A673 (cell line): ENCODE results near the gene ELL. TPM values are rescaled to one million over a fixed set of nuclear protein-coding genes. Genes with fewer than 3 reads are reported as not detected.

ENCODE experiments used
- BruUV-seq: library from RNA; stranded (reverse); fragments of 400-500 nt; replicated peaks from 2 replicates; lab custom pipeline; 2021; lab: Mats Ljungman, UMichigan
- CTCF ChIA-PET: fragments of 300-600 bp; sonication (Branson Sonifier 250); formaldehyde crosslinking; loops from one replicate; lab custom pipeline; 2022; ENCODE audit warnings: antibody characterized with exemption; lab: Charles Lee
- POLR2A ChIA-PET: fragments of 300-600 bp; sonication (Branson Sonifier 250); formaldehyde crosslinking; loops from one replicate; lab custom pipeline; 2022; ENCODE audit warnings: antibody characterized with exemption; ENCODE audit not compliant: low non-redundant PET; lab: Charles Lee
- DNase-seq: peaks from one replicate; pipeline ENCODE4 v3.0.0-alpha.2; 2015; ENCODE audit warnings: low spot score
- H3K27ac ChIP-seq: fragments of 200-600 bp; sonication (generic); 2 replicates; pipeline ENCODE4 v1.5.1; 2016; ENCODE audit warnings: mixed run types, low read depth, mild to moderate bottlenecking, mixed read lengths, antibody characterized with exemption, low read length; ENCODE audit not compliant: poor library complexity, severe bottlenecking
- H3K27me3 ChIP-seq: fragments of 200-600 bp; sonication (generic); replicated peaks from 2 replicates; pipeline ENCODE4 v1.6.1; 2017; ENCODE audit warnings: mixed run types, low read depth, mild to moderate bottlenecking, mixed read lengths, antibody characterized with exemption, low read length; ENCODE audit not compliant: insufficient read depth, poor library complexity
- H3K36me3 ChIP-seq: fragments of 200-600 bp; sonication (generic); 2 replicates; pipeline ENCODE4 v1.6.1; 2016; ENCODE audit warnings: mixed run types, mild to moderate bottlenecking, mixed read lengths, antibody characterized with exemption, low read length; ENCODE audit not compliant: insufficient read depth, poor library complexity, severe bottlenecking
- H3K4me1 ChIP-seq: fragments of 200-600 bp; sonication (generic); 2 replicates; pipeline ENCODE4 v1.6.1; 2017; ENCODE audit warnings: mixed run types, mild to moderate bottlenecking, mixed read lengths, antibody characterized with exemption, low read length; ENCODE audit not compliant: insufficient read depth, poor library complexity, severe bottlenecking
- H3K4me3 ChIP-seq: fragments of 200-600 bp; sonication (generic); 2 replicates; pipeline ENCODE4 v1.5.1; 2016; ENCODE audit warnings: low read depth, mixed run types, mild to moderate bottlenecking, mixed read lengths, low read length; ENCODE audit not compliant: poor library complexity, severe bottlenecking
- H3K9me3 ChIP-seq: fragments of 200-600 bp; sonication (generic); 2 replicates; pipeline ENCODE4 v1.6.1; 2016; ENCODE audit warnings: mixed run types, low read depth, mild to moderate bottlenecking, mixed read lengths, antibody characterized with exemption, low read length; ENCODE audit not compliant: poor library complexity, severe bottlenecking
- EZH2 ChIP-seq: fragments of 200-600 bp; sonication (generic); IDR thresholded peaks from 2 replicates; pipeline ENCODE4 v1.6.1; 2017; ENCODE audit warnings: borderline replicate concordance, low read depth, mild to moderate bottlenecking, mixed read lengths, antibody characterized with exemption, low read length; ENCODE audit not compliant: poor library complexity, severe bottlenecking
- intact Hi-C: fragments of 100-400 bp; cut with micrococcal nuclease; formaldehyde crosslinking; loops from one replicate; pipeline ENCODE4 v1.10.0; 2022; ENCODE audit not compliant: unreplicated experiment
- total RNA-seq: library from RNA; stranded (reverse); gene quantifications from 2 replicates; pipeline ENCODE4 v1.2.3, GENCODE V29; 2021
- TF ChIP-seq, protein P1 (sequence below): fragments of 300-800, 200-600 bp; sonication (generic); conservative IDR thresholded peaks from 2 replicates; pipeline ENCODE4 v1.5.1; 2017; ENCODE audit warnings: low read depth, mild to moderate bottlenecking, antibody characterized with exemption, low read length, moderate library complexity, mixed read lengths

Gene ELL
- total RNA-seq, 1 experiment from 2014 or later = 16.4 TPM

DNA sequence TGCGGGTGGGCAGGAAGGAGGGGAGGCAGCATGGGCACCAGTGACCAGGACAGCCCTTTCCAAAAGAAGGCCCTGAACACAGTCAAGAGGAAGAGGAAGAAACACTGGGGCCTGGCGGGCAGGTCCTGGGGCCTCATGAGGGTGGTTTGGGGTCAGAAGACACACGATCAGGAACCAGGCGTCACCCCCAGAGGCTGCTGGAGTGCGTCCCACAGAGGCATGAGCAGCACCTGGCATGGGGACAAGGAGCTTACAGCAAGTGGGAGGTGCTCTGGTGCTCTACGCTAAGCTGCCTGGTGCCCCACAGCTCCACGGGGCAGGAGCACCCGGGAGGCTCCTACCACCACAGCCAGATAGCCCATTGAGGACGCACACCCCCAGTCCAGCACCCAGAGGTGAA is 20.0 kb downstream of the ELL start:
- DNase-seq = no peak
- H3K4me3 ChIP-seq = no peak overlapping the region
- POLR2A ChIA-PET = no interaction called here
- TF ChIP-seq, protein P1, sequence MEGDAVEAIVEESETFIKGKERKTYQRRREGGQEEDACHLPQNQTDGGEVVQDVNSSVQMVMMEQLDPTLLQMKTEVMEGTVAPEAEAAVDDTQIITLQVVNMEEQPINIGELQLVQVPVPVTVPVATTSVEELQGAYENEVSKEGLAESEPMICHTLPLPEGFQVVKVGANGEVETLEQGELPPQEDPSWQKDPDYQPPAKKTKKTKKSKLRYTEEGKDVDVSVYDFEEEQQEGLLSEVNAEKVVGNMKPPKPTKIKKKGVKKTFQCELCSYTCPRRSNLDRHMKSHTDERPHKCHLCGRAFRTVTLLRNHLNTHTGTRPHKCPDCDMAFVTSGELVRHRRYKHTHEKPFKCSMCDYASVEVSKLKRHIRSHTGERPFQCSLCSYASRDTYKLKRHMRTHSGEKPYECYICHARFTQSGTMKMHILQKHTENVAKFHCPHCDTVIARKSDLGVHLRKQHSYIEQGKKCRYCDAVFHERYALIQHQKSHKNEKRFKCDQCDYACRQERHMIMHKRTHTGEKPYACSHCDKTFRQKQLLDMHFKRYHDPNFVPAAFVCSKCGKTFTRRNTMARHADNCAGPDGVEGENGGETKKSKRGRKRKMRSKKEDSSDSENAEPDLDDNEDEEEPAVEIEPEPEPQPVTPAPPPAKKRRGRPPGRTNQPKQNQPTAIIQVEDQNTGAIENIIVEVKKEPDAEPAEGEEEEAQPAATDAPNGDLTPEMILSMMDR = no peak
- TF ChIP-seq EZH2 = no peak
- H3K27ac ChIP-seq = no peak overlapping the region
- H3K9me3 ChIP-seq = no peaks in the 10 kb centered on the region
- H3K36me3 ChIP-seq = no peaks in the 10 kb centered on the region
- H3K4me1 ChIP-seq = no peaks in the 10 kb centered on the region
- intact Hi-C loops = no loop called here
- H3K27me3 ChIP-seq = no peaks in the 10 kb centered on the region
- no TSS peak for BruUV-seq
- CTCF ChIA-PET = no interaction called here

DNA sequence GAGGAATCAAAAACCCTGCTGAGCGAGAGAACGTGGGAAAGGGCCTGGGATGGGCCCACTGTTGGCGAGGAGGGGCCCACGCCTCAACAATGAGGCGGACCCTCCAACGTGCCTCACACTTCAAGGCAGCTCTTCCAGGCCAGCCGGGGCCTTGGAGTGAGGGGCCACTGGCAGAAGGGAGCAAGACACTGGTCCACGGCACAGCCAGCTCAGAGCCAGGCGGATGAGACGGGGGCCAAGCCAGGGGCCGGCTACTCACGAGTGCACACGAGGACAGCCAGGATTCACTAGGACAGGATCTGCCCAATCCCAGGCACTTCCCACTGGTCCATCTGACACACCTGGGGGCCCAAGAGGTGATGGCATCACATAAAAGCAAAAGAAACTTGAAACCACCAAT is 20.5 kb downstream of the ELL start:
- POLR2A ChIA-PET = no interaction called here
- H3K27me3 ChIP-seq = no peaks in the 10 kb centered on the region
- DNase-seq = no peak
- H3K4me1 ChIP-seq = peaks cover 3% of the 10 kb centered on the region
- no peak for TF ChIP-seq EZH2
- TF ChIP-seq, protein P1 = no peak
- H3K27ac ChIP-seq = no peak overlapping the region
- CTCF ChIA-PET = no interaction called here
- H3K4me3 ChIP-seq = no peak overlapping the region
- H3K36me3 ChIP-seq = no peaks in the 10 kb centered on the region
- no TSS peak for BruUV-seq
- H3K9me3 ChIP-seq = no peaks in the 10 kb centered on the region
- intact Hi-C loops = no loop called here

DNA sequence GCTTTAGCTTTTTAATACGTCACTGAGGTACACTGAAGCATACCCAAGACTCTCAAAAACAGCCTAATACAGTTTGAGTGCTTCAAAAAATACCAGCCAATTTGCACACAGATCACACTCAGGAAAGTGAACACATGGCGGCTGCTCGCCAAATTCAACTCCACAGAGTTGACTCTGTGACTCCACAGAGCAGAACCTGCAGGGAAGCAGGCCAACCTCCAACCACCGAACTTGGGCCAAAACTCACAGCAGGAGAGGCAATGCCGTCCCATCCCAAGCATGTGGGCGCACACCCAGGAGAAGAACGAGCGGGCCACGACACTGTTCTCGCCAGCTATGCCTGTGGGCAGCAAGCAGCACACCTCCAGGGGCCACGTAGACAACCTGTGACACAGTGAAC is 21.1 kb downstream of the ELL start:
- ChIA-PET CTCF (no interaction called here), POLR2A (no interaction called here)
- H3K4me3 ChIP-seq = no peak overlapping the region
- no peak for DNase-seq
- H3K36me3 ChIP-seq = no peaks in the 10 kb centered on the region
- no peak overlapping the region for H3K27ac ChIP-seq
- H3K27me3 ChIP-seq = no peaks in the 10 kb centered on the region
- BruUV-seq = no TSS peak
- intact Hi-C loops = no loop called here
- no peaks in the 10 kb centered on the region for H3K9me3 ChIP-seq
- H3K4me1 ChIP-seq = peaks cover 8% of the 10 kb centered on the region
- no peak for TF ChIP-seq EZH2
- TF ChIP-seq, protein P1 = no peak
